Neuronal stem cell (in vitro differentiated cells): ENCODE results near the gene PLRG1. TPM values are rescaled to one million over a fixed set of nuclear protein-coding genes. Genes with fewer than 3 reads are reported as not detected.
"Not testable (repeated sequence)": the region's sequence is repeated elsewhere in the genome, so short reads cannot be mapped to it uniquely, and the experiment has no call there.

ENCODE experiments used
- DNase-seq: peaks from one replicate; pipeline ENCODE4 v3.0.0-alpha.2; 2013; ENCODE audit warnings: low spot score
- H2AFZ ChIP-seq: one replicate; pipeline ENCODE4 v1.6.1; 2013; ENCODE audit warnings: mild to moderate bottlenecking, low read length, inconsistent platforms
- H2AK5ac ChIP-seq: 2 replicates; pipeline ENCODE4 v1.6.1; 2013; ENCODE audit warnings: low read depth, mild to moderate bottlenecking, inconsistent platforms, low read length, moderate library complexity, mixed read lengths
- H2BK120ac ChIP-seq: 2 replicates; pipeline ENCODE4 v1.6.1; 2013; ENCODE audit warnings: low read depth, mild to moderate bottlenecking, inconsistent platforms, low read length, moderate library complexity, mixed read lengths
- H2BK12ac ChIP-seq: one replicate; pipeline ENCODE4 v1.6.1; 2013; ENCODE audit warnings: low read length, inconsistent platforms
- H2BK15ac ChIP-seq: 2 replicates; pipeline ENCODE4 v1.6.1; 2013; ENCODE audit warnings: mild to moderate bottlenecking, low read length, inconsistent platforms, mixed read lengths
- H2BK5ac ChIP-seq: one replicate; pipeline ENCODE4 v1.6.1; 2013; ENCODE audit warnings: inconsistent platforms, mild to moderate bottlenecking, low read length, moderate library complexity
- H3K14ac ChIP-seq: one replicate; pipeline ENCODE4 v1.6.1; 2013; ENCODE audit warnings: low read length, inconsistent platforms
- H3K18ac ChIP-seq: 2 replicates; pipeline ENCODE4 v1.6.1; 2013; ENCODE audit warnings: low read length, inconsistent platforms
- H3K23ac ChIP-seq: 2 replicates; pipeline ENCODE4 v1.6.1; 2013; ENCODE audit warnings: low read depth, mild to moderate bottlenecking, mixed read lengths, low read length, inconsistent platforms; ENCODE audit not compliant: poor library complexity
- H3K27ac ChIP-seq: replicated peaks from 3 replicates; pipeline ENCODE4 v1.5.1; 2013; ENCODE audit warnings: low read length, inconsistent platforms
- H3K27me3 ChIP-seq, 3 experiments: 2 replicates each; pipeline ENCODE4 v1.6.1; 2013; ENCODE audit warnings: low read length in 3 of 3, mild to moderate bottlenecking in 2 of 3, inconsistent platforms in 1 of 3, low read depth in 1 of 3, mixed read lengths in 1 of 3, moderate library complexity in 1 of 3; ENCODE audit not compliant: control insufficient read depth in 3 of 3, insufficient read depth in 3 of 3
- H3K36me3 ChIP-seq, 2 donors: replicated peaks in 1 of 2; 2 replicates each; pipeline ENCODE4 v1.6.1; 2013; ENCODE audit warnings: low read length in 2 of 2; ENCODE audit not compliant: control insufficient read depth in 2 of 2, insufficient read depth in 2 of 2
- H3K4ac ChIP-seq: 2 replicates; pipeline ENCODE4 v1.6.1; 2013; ENCODE audit warnings: inconsistent platforms, mild to moderate bottlenecking, low read length, moderate library complexity
- H3K4me1 ChIP-seq, 2 donors: 1 replicate in 1 of 2; 2 replicates in 1 of 2; pipeline ENCODE4 v1.6.1; 2013; ENCODE audit warnings: low read length in 2 of 2, low read depth in 1 of 2; ENCODE audit not compliant: control insufficient read depth in 2 of 2, insufficient read depth in 1 of 2
- H3K4me2 ChIP-seq: one replicate; pipeline ENCODE4 v1.6.1; 2013; ENCODE audit warnings: mild to moderate bottlenecking, low read length, inconsistent platforms; ENCODE audit not compliant: insufficient read depth, poor library complexity, severe bottlenecking
- H3K4me3 ChIP-seq, 2 donors: 2 replicates each; pipeline ENCODE4 v1.5.1; 2013; ENCODE audit warnings: low read length in 2 of 2, mild to moderate bottlenecking in 2 of 2, inconsistent platforms in 1 of 2, moderate library complexity in 1 of 2
- H3K79me1 ChIP-seq: one replicate; pipeline ENCODE4 v1.6.1; 2013; ENCODE audit warnings: low read depth, mild to moderate bottlenecking, inconsistent platforms, low read length, moderate library complexity
- H3K9ac ChIP-seq: one replicate; pipeline ENCODE4 v1.6.1; 2013; ENCODE audit warnings: mild to moderate bottlenecking, low read depth, low read length, inconsistent platforms; ENCODE audit not compliant: poor library complexity
- H3K9me3 ChIP-seq, 2 donors: replicated peaks in 1 of 2; 2 replicates each; pipeline versions ENCODE3 to v1.6.1; 2013; ENCODE audit warnings: low read length in 2 of 2, mild to moderate bottlenecking in 2 of 2, inconsistent platforms in 1 of 2, low read depth in 1 of 2, mixed read lengths in 1 of 2, moderate library complexity in 1 of 2; ENCODE audit not compliant: control insufficient read depth in 2 of 2, insufficient read depth in 1 of 2
- H4K8ac ChIP-seq: one replicate; pipeline ENCODE4 v1.6.1; 2013; ENCODE audit warnings: low read depth, mild to moderate bottlenecking, inconsistent platforms, low read length, moderate library complexity
- H4K91ac ChIP-seq: one replicate; pipeline ENCODE4 v1.6.1; 2013; ENCODE audit warnings: low read length, low read depth, mild to moderate bottlenecking, inconsistent platforms; ENCODE audit not compliant: poor library complexity
- WGBS, 2 donors: extraction: QIAGEN DNeasy Blood & Tissue Kit; methylation state at CpG; one replicate each; pipeline ENCODE4 v1.1.7; 2013; ENCODE audit warnings: missing lambda C conversion rate in 2 of 2, mixed read lengths in 1 of 2; ENCODE audit not compliant: insufficient read length in 2 of 2, insufficient replicate concordance in 1 of 2; ENCODE audit errors: extremely low coverage in 2 of 2; 5-methylcytosine and 5-hydroxymethylcytosine counted together
- polyA plus RNA-seq, 2 experiments: library from polyadenylated mRNA; stranded (reverse); fragments of 200-250 nt; gene quantifications; one replicate each; pipeline ENCODE4 v1.2.3, GENCODE V29; 2013

Gene PLRG1
- 71.7 TPM for polyA plus RNA-seq (2013, experiment 1 of 2)
- polyA plus RNA-seq (2013, experiment 2 of 2) = 76.5 TPM

GRCh38 chr4:154549894-154550790 is at the start of gene PLRG1:
Gene PLRG1 (minus strand): TSS chr4:154550400. CDS start chr4:154550308, 92 bp downstream.
- no peak within 1 kb of the TSS for H3K14ac ChIP-seq
- H3K36me3 ChIP-seq = peaks cover 1 to 32% of the 10 kb centered on the region in 2 donors
- peak within 1 kb of the TSS; percentile 86 for H2AFZ ChIP-seq
- no peak within 1 kb of the TSS for H4K8ac ChIP-seq
- peak within 1 kb of the TSS; percentile 50 for H3K18ac ChIP-seq
- no peak within 1 kb of the TSS for H2AK5ac ChIP-seq
- no peak within 1 kb of the TSS for H2BK5ac ChIP-seq
- H3K4me2 ChIP-seq = peak within 1 kb of the TSS; percentile 79
- H3K4me1 ChIP-seq = peaks cover 2 to 8% of the 10 kb centered on the region in 2 donors
- no peak within 1 kb of the TSS for H3K27ac ChIP-seq
- peak within 1 kb of the TSS; percentile 70 for H3K23ac ChIP-seq
- H2BK120ac ChIP-seq = no peak within 1 kb of the TSS
- no peaks in the 10 kb centered on the region for H3K9me3 ChIP-seq
- peaks cover 2% of the 10 kb centered on the region for H3K79me1 ChIP-seq
- H3K4me3 ChIP-seq = peak within 1 kb of the TSS; percentile 74 to 89
- H3K27me3 ChIP-seq = peaks cover 0 to 2% (median 0%) of the 10 kb centered on the region in 3 experiments
- WGBS, 2 donors = no CpG with 5 or more reads among the region's 51 CpGs
- H2BK12ac ChIP-seq = no peak within 1 kb of the TSS
- no peak within 1 kb of the TSS for H2BK15ac ChIP-seq
- H3K9ac ChIP-seq = no peak within 1 kb of the TSS
- no peak within 1 kb of the TSS for H3K4ac ChIP-seq
- H4K91ac ChIP-seq = no peak within 1 kb of the TSS
- peak; percentile 92 for DNase-seq

- no peak for DNase-seq
- Histone ChIP-seq H3K4me3 (no peak overlapping the region), H3K36me3 (no peaks in the 10 kb centered on the region), H3K9me3 (no peaks in the 10 kb centered on the region), H3K4ac (no peak overlapping the region), H2BK15ac (no peak overlapping the region), H2BK12ac (no peak overlapping the region), H2BK5ac (no peak overlapping the region), H3K4me2 (no peak overlapping the region), H3K14ac (no peak overlapping the region), H3K79me1 (no peaks in the 10 kb centered on the region), H3K9ac (no peak overlapping the region), H3K23ac (no peak overlapping the region), H4K8ac (no peak overlapping the region), H4K91ac (no peak overlapping the region), H3K4me1 (no peaks in the 10 kb centered on the region), H2AK5ac (no peak overlapping the region), H2AFZ (no peak overlapping the region), H3K18ac (no peak overlapping the region), H3K27ac (no peak overlapping the region), H3K27me3 (no peaks in the 10 kb centered on the region), H2BK120ac (no peak overlapping the region)
- WGBS, 2 donors = no CpG with 5 or more reads among the region's 7 CpGs
Observed at GRCh38 chr4:154597798-154598774, 47.9 kb upstream of the PLRG1 start.

GRCh38 chr4:154597281-154597680 is 47.1 kb upstream of the PLRG1 start:
- not testable (repeated sequence) for H3K4me2 ChIP-seq, H3K18ac ChIP-seq, H2BK5ac ChIP-seq, H2BK15ac ChIP-seq, H3K4me1 ChIP-seq, H3K36me3 ChIP-seq, H4K91ac ChIP-seq, H2BK12ac ChIP-seq, H4K8ac ChIP-seq, H3K27ac ChIP-seq, H3K4me3 ChIP-seq, H3K4ac ChIP-seq, H3K27me3 ChIP-seq, H3K23ac ChIP-seq, H2AFZ ChIP-seq, DNase-seq, H3K9me3 ChIP-seq, H2AK5ac ChIP-seq, H3K9ac ChIP-seq, H2BK120ac ChIP-seq, H3K14ac ChIP-seq, H3K79me1 ChIP-seq
- WGBS, 2 donors = no CpG with 5 or more reads among the region's 11 CpGs

GRCh38 chr4:154595807-154596206 is 45.6 kb upstream of the PLRG1 start:
- no peak overlapping the region for H3K4me3 ChIP-seq
- H3K4ac ChIP-seq = no peak overlapping the region
- H2BK5ac ChIP-seq = no peak overlapping the region
- no peak overlapping the region for H2BK120ac ChIP-seq
- no peak for DNase-seq
- no peak overlapping the region for H3K9ac ChIP-seq
- no peak overlapping the region for H4K91ac ChIP-seq
- H3K14ac ChIP-seq = no peak overlapping the region
- no peak overlapping the region for H4K8ac ChIP-seq
- H3K4me1 ChIP-seq = no peaks in the 10 kb centered on the region
- H2BK12ac ChIP-seq = no peak overlapping the region
- no peaks in the 10 kb centered on the region for H3K36me3 ChIP-seq
- H2AK5ac ChIP-seq = no peak overlapping the region
- no peaks in the 10 kb centered on the region for H3K9me3 ChIP-seq
- H3K18ac ChIP-seq = no peak overlapping the region
- no peaks in the 10 kb centered on the region for H3K27me3 ChIP-seq
- no peak overlapping the region for H2AFZ ChIP-seq
- H3K23ac ChIP-seq = no peak overlapping the region
- no peak overlapping the region for H2BK15ac ChIP-seq
- H3K4me2 ChIP-seq = no peak overlapping the region
- H3K79me1 ChIP-seq = no peaks in the 10 kb centered on the region
- H3K27ac ChIP-seq = no peak overlapping the region
